Measurements from ENCODE around the gene MAST4.

DNA sequence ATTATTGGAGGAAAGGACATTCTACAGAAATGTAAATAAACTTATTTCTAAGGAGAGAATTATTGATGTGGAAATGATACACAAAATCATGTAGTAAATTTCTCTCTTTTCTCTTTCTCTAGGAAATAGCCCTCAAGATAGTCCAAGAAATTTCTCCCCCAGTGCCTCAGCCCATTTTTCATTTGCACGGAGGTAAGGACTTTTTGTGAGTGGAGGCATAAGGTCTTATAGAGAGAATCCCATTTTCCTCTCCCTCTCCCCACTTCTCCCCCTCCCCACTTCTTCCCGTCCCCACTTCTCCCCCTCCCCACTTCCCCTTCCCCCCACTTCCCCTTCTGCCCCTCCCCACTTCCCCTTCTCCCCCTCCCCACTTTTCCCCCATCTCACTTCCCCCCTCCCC, 493.8 kb downstream of the MAST4 start:
- TF ChIP-seq POLR2AphosphoS5 (IDR thresholded peaks at IDR 0.05; ENCODE audit: low read depth) (no peak), CTCF (IDR thresholded peaks at IDR 0.05; ENCODE audit: insufficient read depth, low read length) (no peak)
